ENCODE results near the gene MINDY4B. TPM values are rescaled to one million over a fixed set of nuclear protein-coding genes. Genes with fewer than 3 reads are reported as not detected.

MINDY4B gene
- total RNA-seq, 1 donor from 2014 or later, result not detected

- DNase-seq, result no peak
- intact Hi-C loops (cut with DNase I), result no loop called here
- ATAC-seq (ENCODE audit: poor library complexity), result no peak
Measured at GRCh38 chr3:150822636-150823035, 82.6 kb downstream of the MINDY4B start.

Other genes with a start within 250 kb of the MINDY4B start
- not detected for gene ERICH6, start 201.5 kb downstream of the MINDY4B start, total RNA-seq
- 18.2 TPM for gene SIAH2, start 142.3 kb downstream of the MINDY4B start, total RNA-seq
- gene CLRN1, start 67.3 kb upstream of the MINDY4B start, total RNA-seq, result not detected
- 0.67 TPM for gene MED12L, start 180.2 kb upstream of the MINDY4B start, total RNA-seq

Measured in Right ventricle myocardium superior (tissue), 1 donor.